K562 (cell line): ENCODE measurements around the gene GPR3. TPM values are rescaled to one million over a fixed set of nuclear protein-coding genes. Genes with fewer than 3 reads are reported as not detected.

Experiments
- ADNP ChIP-seq: fragments of 200-800 bp; sonication (Bioruptor generic); IDR thresholded peaks from 2 replicates; pipeline ENCODE4 v1.6.1; 2016; ENCODE audit warnings: missing genetic modification characterization, missing compliant biosample characterization
- BDP1 ChIP-seq: IDR thresholded peaks from 3 replicates; pipeline ENCODE4 v1.6.1; 2011; ENCODE audit not compliant: insufficient read length, insufficient read depth
- CXXC5 ChIP-seq: fragments of 250-450 bp; sonication (Bioruptor Pico); IDR thresholded peaks from 2 replicates; pipeline ENCODE4 v1.8.0; 2022; ENCODE audit warnings: inconsistent platforms, mild to moderate bottlenecking, moderate library complexity
- E2F1 ChIP-seq: sonication (generic); formaldehyde crosslinking; IDR thresholded peaks from 2 replicates; pipeline ENCODE4 v1.8.1; 2023; ENCODE audit warnings: mild to moderate bottlenecking, missing genetic modification reagents, moderate library complexity
- E2F3 ChIP-seq: fragments of 250-450 bp; sonication (Bioruptor Pico); IDR thresholded peaks from 2 replicates; pipeline ENCODE4 v1.4.0; 2020; ENCODE audit warnings: mild to moderate bottlenecking
- GABPB1 ChIP-seq: sonication (generic); formaldehyde crosslinking; IDR thresholded peaks from 2 replicates; pipeline ENCODE4 v1.8.0; 2022; ENCODE audit warnings: mild to moderate bottlenecking, missing genetic modification reagents
- HCFC1 ChIP-seq: IDR thresholded peaks from 2 replicates; pipeline ENCODE4 v1.6.1; 2012; ENCODE audit warnings: low read depth, low read length, improper control_type of control experiment
- MAZ ChIP-seq, 2 experiments: fragments of 450-650 bp in 1 of 2; sonication (generic) in 1 of 2; formaldehyde crosslinking; IDR thresholded peaks in 1 of 2; conservative IDR thresholded peaks in 1 of 2; 2 replicates each; pipeline versions ENCODE4 v1.4.0 to v1.5.0; 2020; ENCODE audit warnings: mild to moderate bottlenecking in 1 of 2, missing genetic modification reagents in 1 of 2
- MBD1 ChIP-seq: fragments of 250-450 bp; sonication (Bioruptor Pico); IDR thresholded peaks from 2 replicates; pipeline ENCODE4 v1.8.0; 2022; ENCODE audit warnings: inconsistent platforms
- NFYB ChIP-seq: IDR thresholded peaks from 2 replicates; pipeline ENCODE4 v1.6.1; 2011; ENCODE audit warnings: mild to moderate bottlenecking, moderate library complexity; ENCODE audit not compliant: insufficient read length; ENCODE audit errors: extremely low read depth
- PHB2 ChIP-seq: fragments of 450-650 bp; IDR thresholded peaks from 2 replicates; pipeline ENCODE4 v1.6.1; 2017; ENCODE audit warnings: low read depth
- RFX7 ChIP-seq: fragments of 250-450 bp; sonication (Bioruptor Pico); IDR thresholded peaks from 2 replicates; pipeline ENCODE4 v1.5.1; 2021; ENCODE audit warnings: mild to moderate bottlenecking
- SAFB ChIP-seq: fragments of 200-400 bp; formaldehyde crosslinking; IDR thresholded peaks from 2 replicates; pipeline ENCODE4 v1.6.1; 2017; ENCODE audit warnings: low read depth, low read length, borderline replicate concordance
- SMARCA4 ChIP-seq: fragments of 450-650 bp; IDR thresholded peaks from 2 replicates; pipeline ENCODE4 v1.6.1; 2016
- WHSC1 ChIP-seq: IDR thresholded peaks from one replicate; pipeline ENCODE4 v1.6.1; 2012; ENCODE audit warnings: low read length, control low read depth, inconsistent platforms
- ZNF24 ChIP-seq: fragments of 450-650 bp; IDR thresholded peaks from 2 replicates; pipeline ENCODE4 v1.6.1; 2016
- polyA plus RNA-seq, 8 experiments: library from polyadenylated mRNA; depleted of rRNA in 4 of 8; stranded (reverse) in 5 of 8; unstranded in 3 of 8; fragments of >200 nt; fragmentation: Nextera tagmentation in 2 of 8; fragmentation: Illumina TruSeq in 1 of 8; extraction: Ambion mirVana in 2 of 8; extraction: Trizol in 1 of 8; gene quantifications; 2 replicates each; pipeline versions ENCODE4 v1.2.1 to v1.2.3, GENCODE V29; 2011 to 2014; ENCODE audit warnings: inconsistent platforms in 1 of 8, missing spikeins in 1 of 8
- total RNA-seq, 7 experiments: library from RNA; depleted of rRNA in 6 of 7; stranded (reverse); fragments of >200 nt in 6 of 7; fragmentation: Illumina TruSeq in 2 of 7; extraction: Trizol in 2 of 7; gene quantifications; 2 replicates each; pipeline versions ENCODE4 v1.2.1 to v1.2.3, GENCODE V29; 2011 to 2021; ENCODE audit warnings: low replicate concordance in 1 of 7

Gene GPR3
- total and polyA plus RNA-seq, 9 of the 15 experiments (the other 6 are each of a cell fraction or from before 2014, with no cell fraction given), result 0.24 to 11.5 (median 3.7) TPM

GRCh38 chr1:27392096-27392777 lies at the start of gene GPR3 (continued):
- no peak; the same call in 1 of the 2 replicates for TF ChIP-seq GABPB1 (CRISPR knock-in tag)
- peak; percentile 57 for TF ChIP-seq HCFC1
- TF ChIP-seq PHB2, result peak; percentile 51; the same call in 1 of the 2 replicates
- TF ChIP-seq SMARCA4, result peak; percentile 25; the same call in 1 of the 2 replicates
- TF ChIP-seq RFX7 (CRISPR knock-in tag), result no peak
- TF ChIP-seq NFYB, result peak; percentile 72
- peak; percentile 99 for TF ChIP-seq CXXC5 (CRISPR knock-in tag)
- TF ChIP-seq ZNF24, result 0 out of 2 replicates have a peak, but pooled peaks have one; percentile 23
- no peak for TF ChIP-seq ADNP (tag)
- 0 out of 2 replicates have a peak, but pooled peaks have one; percentile 16 for TF ChIP-seq E2F3
- TF ChIP-seq WHSC1, result no peak
- peak; percentile 56 to 96 for TF ChIP-seq MAZ (CRISPR knock-in tag; conservative IDR thresholded peaks at IDR 0.05 in 1 of 2, IDR thresholded peaks at IDR 0.05 in 1 of 2)
- peak; percentile 63; the same call in 1 of the 2 replicates for TF ChIP-seq SAFB
- TF ChIP-seq BDP1, result no peak
- no peak for TF ChIP-seq MBD1
- TF ChIP-seq E2F1 (CRISPR knock-in tag), result peak; percentile 85; the same call in 1 of the 2 replicates
